Hepatocyte (in vitro differentiated cells): ENCODE results near the gene CCL26. TPM values are rescaled to one million over a fixed set of nuclear protein-coding genes. Genes with fewer than 3 reads are reported as not detected.

ENCODE experiments used
- DNase-seq: peaks from one replicate; pipeline ENCODE4 v3.0.0-alpha.2; 2016; ENCODE audit warnings: low spot score
- H2AFZ ChIP-seq: fragments of 200-600 bp; sonication (generic); 2 replicates; pipeline ENCODE4 v1.6.0; 2016; ENCODE audit warnings: antibody characterized with exemption, mild to moderate bottlenecking
- H3K27ac ChIP-seq: fragments of 200-600 bp; sonication (generic); 2 replicates; pipeline ENCODE4 v1.5.1; 2016; ENCODE audit warnings: mild to moderate bottlenecking
- H3K27me3 ChIP-seq: fragments of 200-600 bp; sonication (generic); 2 replicates; pipeline ENCODE4 v1.6.1; 2016
- H3K36me3 ChIP-seq: fragments of 200-600 bp; sonication (generic); replicated peaks from 2 replicates; pipeline ENCODE4 v1.5.1; 2016; ENCODE audit warnings: low read depth; ENCODE audit not compliant: insufficient read depth
- H3K4me1 ChIP-seq: fragments of 200-600 bp; sonication (generic); 2 replicates; pipeline ENCODE4 v1.5.1; 2016; ENCODE audit warnings: mild to moderate bottlenecking, moderate library complexity; ENCODE audit not compliant: insufficient read depth
- H3K4me2 ChIP-seq: fragments of 200-600 bp; sonication (generic); 2 replicates; pipeline ENCODE4 v1.6.0; 2016
- H3K4me3 ChIP-seq: fragments of 200-600 bp; sonication (generic); 2 replicates; pipeline ENCODE4 v1.5.1; 2016; ENCODE audit warnings: mild to moderate bottlenecking
- H3K79me2 ChIP-seq: fragments of 200-600 bp; sonication (generic); 2 replicates; pipeline ENCODE4 v1.6.0; 2017; ENCODE audit warnings: mild to moderate bottlenecking
- H3K9me2 ChIP-seq: fragments of 200-600 bp; sonication (generic); replicated peaks from 2 replicates; pipeline ENCODE4 v1.6.0; 2017; ENCODE audit warnings: mild to moderate bottlenecking; ENCODE audit not compliant: insufficient read depth
- H3K9me3 ChIP-seq: fragments of 200-600 bp; sonication (generic); 2 replicates; pipeline ENCODE4 v1.5.1; 2016; ENCODE audit warnings: low read depth, mild to moderate bottlenecking
- H4K20me1 ChIP-seq: fragments of 200-600 bp; sonication (generic); 2 replicates; pipeline ENCODE4 v1.6.0; 2016; ENCODE audit warnings: mild to moderate bottlenecking; ENCODE audit not compliant: insufficient read depth, poor library complexity, severe bottlenecking
- EZH2 ChIP-seq: fragments of 200-600 bp; sonication (generic); IDR thresholded peaks from 2 replicates; pipeline ENCODE4 v1.6.1; 2016; ENCODE audit warnings: antibody characterized with exemption, mild to moderate bottlenecking, borderline replicate concordance
- EZH2phosphoT487 ChIP-seq: fragments of 200-600 bp; sonication (generic); IDR thresholded peaks from one replicate; pipeline ENCODE4 v1.6.1; 2018; ENCODE audit warnings: antibody characterized with exemption, mild to moderate bottlenecking, low read depth, moderate library complexity; ENCODE audit not compliant: unreplicated experiment, severe bottlenecking
- WGBS: methylation state at CpG from one replicate; pipeline ENCODE4 v1.1.6; 2016; ENCODE audit warnings: low lambda C conversion rate; ENCODE audit errors: missing lambda C conversion rate; 5-methylcytosine and 5-hydroxymethylcytosine counted together
- polyA plus RNA-seq: library from polyadenylated mRNA; unstranded; fragments of >200 nt; fragmentation: Nextera tagmentation; extraction: Ambion mirVana; gene quantifications from 2 replicates; pipeline ENCODE4 v1.2.1, GENCODE V29; 2016
- total RNA-seq: library from RNA; depleted of rRNA; stranded (reverse); fragments of >200 nt; gene quantifications from 2 replicates; pipeline ENCODE4 v1.2.3, GENCODE V29; 2014
- TF ChIP-seq, protein P1 (sequence below): fragments of 200-600 bp; sonication (generic); IDR thresholded peaks from 2 replicates; pipeline ENCODE4 v1.5.1; 2016; ENCODE audit warnings: antibody characterized with exemption, mild to moderate bottlenecking; ENCODE audit not compliant: poor library complexity

Gene CCL26
- total and polyA plus RNA-seq, 2 experiments from 2014 or later, result 8.7 to 15.3 TPM

GRCh38 chr7:75818472-75818871, 46.5 kb upstream of the CCL26 start:
- Histone ChIP-seq H3K9me2 (no peaks in the 10 kb centered on the region), H3K4me1 (no peaks in the 10 kb centered on the region), H3K79me2 (no peaks in the 10 kb centered on the region), H3K36me3 (no peaks in the 10 kb centered on the region), H3K4me2 (no peak overlapping the region), H4K20me1 (no peaks in the 10 kb centered on the region), H2AFZ (no peak overlapping the region), H3K27me3 (no peaks in the 10 kb centered on the region), H3K9me3 (no peaks in the 10 kb centered on the region), H3K27ac (no peak overlapping the region), H3K4me3 (no peak overlapping the region)
- WGBS, result 96% methylated on average over 5 of the region's 5 CpGs
- TF ChIP-seq EZH2phosphoT487, result no peak
- DNase-seq, result no peak

DNA sequence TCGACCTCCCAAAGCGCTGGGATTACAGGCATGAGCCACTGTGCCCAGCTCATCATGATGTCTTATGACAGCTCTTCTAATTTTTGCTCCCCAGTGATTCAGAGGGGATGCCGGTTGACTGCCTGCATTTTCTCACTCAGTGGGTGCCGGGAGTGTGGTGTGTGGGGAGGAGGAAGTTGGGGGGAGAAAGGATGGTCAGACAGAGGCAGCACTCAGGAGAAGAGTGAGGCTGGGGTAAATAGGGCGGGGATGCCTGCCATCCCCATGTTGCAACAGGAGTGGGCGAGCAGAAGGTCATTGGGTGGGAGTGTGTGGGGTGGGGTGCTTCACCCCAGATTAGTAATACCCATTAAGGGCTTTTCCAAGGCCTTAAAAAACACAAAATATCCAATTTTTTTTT, 45.1 kb upstream of the CCL26 start:
- 90% methylated on average over 6 of the region's 6 CpGs for WGBS
- H3K4me1 ChIP-seq, result no peaks in the 10 kb centered on the region
- H3K27ac ChIP-seq, result no peak overlapping the region
- no peak overlapping the region for H2AFZ ChIP-seq
- TF ChIP-seq, protein P1, sequence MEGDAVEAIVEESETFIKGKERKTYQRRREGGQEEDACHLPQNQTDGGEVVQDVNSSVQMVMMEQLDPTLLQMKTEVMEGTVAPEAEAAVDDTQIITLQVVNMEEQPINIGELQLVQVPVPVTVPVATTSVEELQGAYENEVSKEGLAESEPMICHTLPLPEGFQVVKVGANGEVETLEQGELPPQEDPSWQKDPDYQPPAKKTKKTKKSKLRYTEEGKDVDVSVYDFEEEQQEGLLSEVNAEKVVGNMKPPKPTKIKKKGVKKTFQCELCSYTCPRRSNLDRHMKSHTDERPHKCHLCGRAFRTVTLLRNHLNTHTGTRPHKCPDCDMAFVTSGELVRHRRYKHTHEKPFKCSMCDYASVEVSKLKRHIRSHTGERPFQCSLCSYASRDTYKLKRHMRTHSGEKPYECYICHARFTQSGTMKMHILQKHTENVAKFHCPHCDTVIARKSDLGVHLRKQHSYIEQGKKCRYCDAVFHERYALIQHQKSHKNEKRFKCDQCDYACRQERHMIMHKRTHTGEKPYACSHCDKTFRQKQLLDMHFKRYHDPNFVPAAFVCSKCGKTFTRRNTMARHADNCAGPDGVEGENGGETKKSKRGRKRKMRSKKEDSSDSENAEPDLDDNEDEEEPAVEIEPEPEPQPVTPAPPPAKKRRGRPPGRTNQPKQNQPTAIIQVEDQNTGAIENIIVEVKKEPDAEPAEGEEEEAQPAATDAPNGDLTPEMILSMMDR, result no peak
- no peak for TF ChIP-seq EZH2
- no peak for TF ChIP-seq EZH2phosphoT487
- DNase-seq, result no peak
- H4K20me1 ChIP-seq, result no peaks in the 10 kb centered on the region
- H3K9me2 ChIP-seq, result no peaks in the 10 kb centered on the region
- H3K4me2 ChIP-seq, result no peak overlapping the region
- no peaks in the 10 kb centered on the region for H3K79me2 ChIP-seq
- no peaks in the 10 kb centered on the region for H3K9me3 ChIP-seq
- H3K27me3 ChIP-seq, result no peaks in the 10 kb centered on the region
- H3K36me3 ChIP-seq, result no peaks in the 10 kb centered on the region
- H3K4me3 ChIP-seq, result no peak overlapping the region

DNA sequence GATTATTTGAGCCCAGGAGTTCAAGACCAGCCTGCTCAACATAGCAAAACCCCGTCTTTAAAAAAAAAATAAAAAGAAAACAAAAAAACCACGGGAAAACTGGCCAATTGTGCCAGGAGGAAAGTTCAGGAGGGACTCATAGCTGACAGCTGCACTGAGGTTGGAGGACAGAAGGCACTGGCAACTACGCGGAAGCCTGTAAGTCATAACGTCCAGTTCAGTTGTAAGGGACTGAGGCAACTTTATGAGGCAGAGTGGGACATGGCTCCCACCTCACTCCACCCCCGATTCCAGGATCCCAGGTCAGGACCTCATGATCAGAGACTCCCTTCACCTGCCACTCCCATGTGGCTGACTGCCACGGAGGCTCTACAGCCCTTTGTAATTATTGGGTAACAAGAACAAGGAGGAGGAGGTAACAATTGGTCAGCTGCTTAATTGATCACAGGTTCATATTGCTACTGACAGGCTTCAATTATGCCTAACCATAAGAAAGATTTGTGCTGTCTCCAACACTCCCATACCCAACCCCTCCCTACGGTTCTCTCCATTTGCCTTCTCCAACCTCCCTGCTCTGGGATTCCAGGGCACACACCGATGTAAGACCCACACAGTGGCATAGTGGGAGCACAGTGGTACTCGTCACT, 43.5 kb upstream of the CCL26 start:
- Histone ChIP-seq H4K20me1 (no peaks in the 10 kb centered on the region), H3K9me2 (no peaks in the 10 kb centered on the region), H3K4me2 (no peak overlapping the region), H3K27ac (no peak overlapping the region), H3K4me1 (no peaks in the 10 kb centered on the region), H3K36me3 (no peaks in the 10 kb centered on the region), H3K4me3 (no peak overlapping the region), H3K9me3 (no peaks in the 10 kb centered on the region), H3K27me3 (no peaks in the 10 kb centered on the region), H3K79me2 (no peaks in the 10 kb centered on the region), H2AFZ (no peak overlapping the region)
- TF ChIP-seq, protein P1, result no peak
- TF ChIP-seq EZH2, result no peak
- no peak for TF ChIP-seq EZH2phosphoT487
- DNase-seq, result no peak
- 81% methylated on average over 10 of the region's 10 CpGs for WGBS

DNA sequence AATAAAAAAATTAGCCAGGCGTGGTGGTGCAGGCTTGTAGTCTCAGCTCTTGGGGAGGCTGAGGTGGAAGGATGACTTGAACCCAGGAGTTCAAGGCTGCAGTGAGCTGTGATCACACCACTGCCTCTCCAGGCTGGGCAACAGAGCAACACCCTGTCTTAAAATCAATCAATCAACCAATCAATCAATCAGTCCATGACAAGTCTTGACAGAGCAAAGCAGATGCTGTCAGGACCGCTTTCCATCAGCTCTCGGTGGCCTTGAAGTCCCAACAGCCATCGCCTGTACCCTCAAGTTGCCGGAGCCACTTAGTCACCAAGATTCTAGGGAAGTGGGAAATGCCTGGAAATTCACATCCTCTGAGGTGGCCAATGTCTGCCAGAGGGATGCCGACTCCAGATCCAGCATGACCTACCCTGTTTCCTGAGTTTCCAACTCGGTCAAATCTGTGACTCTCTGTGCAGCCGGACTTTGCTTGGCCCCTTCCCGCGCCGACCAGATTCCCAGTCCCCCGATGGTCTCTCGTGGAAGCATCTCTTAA, 42.5 kb upstream of the CCL26 start:
- Histone ChIP-seq H3K4me3 (no peak overlapping the region), H3K9me3 (no peaks in the 10 kb centered on the region), H3K9me2 (no peaks in the 10 kb centered on the region), H3K36me3 (no peaks in the 10 kb centered on the region), H3K27ac (no peak overlapping the region), H3K4me1 (no peaks in the 10 kb centered on the region), H3K79me2 (no peaks in the 10 kb centered on the region), H3K27me3 (no peaks in the 10 kb centered on the region), H3K4me2 (no peak overlapping the region), H2AFZ (no peak overlapping the region), H4K20me1 (no peaks in the 10 kb centered on the region)
- TF ChIP-seq, protein P1, result no peak
- no peak for TF ChIP-seq EZH2
- TF ChIP-seq EZH2phosphoT487, result no peak
- DNase-seq, result no peak
- WGBS, result 88% methylated on average over 13 of the region's 13 CpGs
